Suprapubic skin (tissue), 3 donors: Measurements from ENCODE around the gene ALDH1A2.

Source experiments
- CTCF ChIP-seq, 2 donors: fragments of 200-600 bp in 1 of 2; fragments of 450-650 bp in 1 of 2; sonication (generic) in 1 of 2; IDR thresholded peaks; one replicate each; pipeline ENCODE4 v1.5.1; 2016 to 2019; ENCODE audit warnings: antibody characterized with exemption in 2 of 2, mild to moderate bottlenecking in 1 of 2, moderate library complexity in 1 of 2
- POLR2A ChIP-seq, 2 donors: fragments of 450-650 bp; IDR thresholded peaks; one replicate each; pipeline ENCODE4 v1.6.1; 2017; ENCODE audit warnings: antibody characterized with exemption in 2 of 2, mild to moderate bottlenecking in 2 of 2, moderate library complexity in 2 of 2

GRCh38 chr15:57962887-57963286 lies 102.6 kb downstream of the ALDH1A2 start:
- no peak for TF ChIP-seq CTCF (IDR thresholded peaks at IDR 0.05)
- TF ChIP-seq POLR2A (IDR thresholded peaks at IDR 0.05): no peak
